GM13977 (cell line): ENCODE data around the gene PCED1B.

Experiments
- DNase-seq: peaks from one replicate; pipeline ENCODE4 v3.0.0; 2012; ENCODE audit warnings: low spot score
- CTCF ChIP-seq: IDR thresholded peaks from 2 replicates; pipeline ENCODE4 v1.5.1; 2012; ENCODE audit warnings: mild to moderate bottlenecking, control low read depth; ENCODE audit not compliant: insufficient read depth; ENCODE audit errors: extremely low read depth, missing control alignments
- in situ Hi-C: fragments of 300-500 bp; cut with MboI; formaldehyde crosslinking; loops from one replicate; pipeline ENCODE4 v1.12.0; 2022; ENCODE audit warnings: low sequenced_read_pairs, low pct_unique_long_range_greater_than_20kb, mixed read lengths, inconsistent platforms; ENCODE audit not compliant: unreplicated experiment

PCED1B gene

GRCh38 chr12:47075192-47076084, 4.0 kb upstream of the PCED1B start:
- no peak for DNase-seq
- in situ Hi-C loops, result no loop called here
- no peak for TF ChIP-seq CTCF

- in situ Hi-C loops, result no loop called here
- TF ChIP-seq CTCF, result no peak
- no peak for DNase-seq
These were observed 2.0 kb upstream of the PCED1B start for GRCh38 chr12:47077206-47078085.

- no peak for DNase-seq
- in situ Hi-C loops, result no loop called here
These were observed 1.4 kb upstream of the PCED1B start for GRCh38 chr12:47078086-47078395.

GRCh38 chr12:47078733-47079467, 521 bp upstream of the PCED1B start:
- in situ Hi-C loops, result no loop called here
- no peak for DNase-seq

More at GRCh38 chr12:47078086-47078395, 1.4 kb upstream of the PCED1B start:
- no peak for TF ChIP-seq CTCF

GRCh38 chr12:47079981-47080724, 732 bp downstream of the PCED1B start:
- no peak for TF ChIP-seq CTCF
- peak; percentile 51 for DNase-seq
- in situ Hi-C loops, result no loop called here

More at GRCh38 chr12:47078733-47079467, 521 bp upstream of the PCED1B start:
- TF ChIP-seq CTCF, result no peak
